Vagina (tissue), 2 donors: ENCODE data around the gene LMX1B. TPM values are rescaled to one million over a fixed set of nuclear protein-coding genes. Genes with fewer than 3 reads are reported as not detected.

Experiments used
- DNase-seq, 2 donors: peaks; one replicate each; pipeline ENCODE4 v3.0.0-alpha.2; 2017; ENCODE audit errors: extremely low spot score in 2 of 2
- H3K27ac ChIP-seq: fragments of 200-600 bp; sonication (generic); one replicate; pipeline ENCODE4 v1.5.1; 2019
- H3K27me3 ChIP-seq: fragments of 200-600 bp; sonication (generic); one replicate; pipeline ENCODE4 v1.5.1; 2019
- H3K36me3 ChIP-seq, 2 donors: fragments of 200-600 bp; sonication (generic); one replicate each; pipeline ENCODE4 v1.5.1; 2017 to 2019
- H3K4me1 ChIP-seq: fragments of 200-600 bp; sonication (generic); one replicate; pipeline ENCODE4 v1.5.1; 2019
- H3K4me3 ChIP-seq, 2 donors: fragments of 200-600 bp; sonication (generic); 1 replicate in 1 of 2; 2 replicates in 1 of 2; pipeline ENCODE4 v1.5.1; 2016 to 2019
- H3K9me3 ChIP-seq: fragments of 200-600 bp; sonication (generic); one replicate; pipeline ENCODE4 v1.5.1; 2019
- CTCF ChIP-seq, 3 experiments: fragments of 450-650 bp in 2 of 3; fragments of 200-600 bp in 1 of 3; sonication (generic) in 1 of 3; IDR thresholded peaks; one replicate each; pipeline ENCODE4 v1.5.1; 2017 to 2019; ENCODE audit warnings: antibody characterized with exemption in 3 of 3, mild to moderate bottlenecking in 2 of 3, moderate library complexity in 2 of 3
- POLR2A ChIP-seq, 2 donors: fragments of 450-650 bp; IDR thresholded peaks; one replicate each; pipeline ENCODE4 v1.6.1; 2017; ENCODE audit warnings: antibody characterized with exemption in 2 of 2, mild to moderate bottlenecking in 2 of 2, moderate library complexity in 2 of 2
- POLR2AphosphoS5 ChIP-seq, 2 donors: sonication (generic); formaldehyde crosslinking; IDR thresholded peaks; one replicate each; pipeline ENCODE4 v1.9.0; 2017; ENCODE audit warnings: antibody characterized with exemption in 2 of 2, mild to moderate bottlenecking in 2 of 2, low read depth in 1 of 2; ENCODE audit not compliant: insufficient read depth in 1 of 2
- intact Hi-C: fragments of 100-400 bp; cut with DNase I; formaldehyde crosslinking; loops from one replicate; pipeline ENCODE4 v1.15.1; 2023
- total RNA-seq: library from RNA; depleted of rRNA; stranded (reverse); fragments of >200 nt; gene quantifications from one replicate; pipeline ENCODE4 v1.2.3, GENCODE V29; 2016

LMX1B gene
- total RNA-seq, 1 donor from 2014 or later, result not detected

- no peak overlapping the region for H3K4me3 ChIP-seq
- H3K36me3 ChIP-seq, result no peaks in the 10 kb centered on the region
- intact Hi-C loops, result no loop called here
- no peaks in the 10 kb centered on the region for H3K27me3 ChIP-seq
- no peaks in the 10 kb centered on the region for H3K4me1 ChIP-seq
- H3K27ac ChIP-seq, result no peak overlapping the region
- H3K9me3 ChIP-seq, result no peaks in the 10 kb centered on the region
- no peak for TF ChIP-seq CTCF (IDR thresholded peaks at IDR 0.05)
- DNase-seq, result no peak
Measured at GRCh38 chr9:126733005-126733404, 119.3 kb downstream of the LMX1B start.

DNA sequence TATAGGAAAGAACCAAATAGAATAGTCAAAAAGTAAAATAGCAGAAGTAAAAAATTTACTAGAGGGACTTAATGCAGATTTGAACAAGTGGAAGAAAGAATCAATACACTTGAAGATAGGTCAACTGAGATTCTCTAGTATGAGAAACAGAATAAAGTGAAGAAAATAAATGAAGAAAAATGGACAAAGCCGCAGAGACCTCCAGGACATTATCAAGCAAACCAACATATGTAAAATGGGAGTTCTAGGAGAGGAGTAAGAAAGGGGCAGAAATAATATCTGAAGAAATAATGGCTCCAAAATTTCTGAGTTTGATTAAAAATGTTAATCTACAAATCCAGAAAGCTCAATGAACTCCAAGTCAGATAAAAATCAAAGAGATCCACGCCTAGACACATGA lies 121.1 kb downstream of the LMX1B start:
- Histone ChIP-seq H3K27ac (no peak overlapping the region), H3K9me3 (no peaks in the 10 kb centered on the region), H3K4me1 (no peaks in the 10 kb centered on the region), H3K4me3 (no peak overlapping the region), H3K36me3 (no peaks in the 10 kb centered on the region), H3K27me3 (no peaks in the 10 kb centered on the region)
- no peak for DNase-seq
- TF ChIP-seq CTCF (IDR thresholded peaks at IDR 0.05), result no peak
- no peak for TF ChIP-seq POLR2AphosphoS5 (IDR thresholded peaks at IDR 0.05; ENCODE audit: insufficient read depth in 1 of 2, low read depth in 1 of 2)
- no peak for TF ChIP-seq POLR2A (IDR thresholded peaks at IDR 0.05)
- intact Hi-C loops, result no loop called here

GRCh38 chr9:126735482-126735881 lies 121.8 kb downstream of the LMX1B start:
- no peak for TF ChIP-seq POLR2AphosphoS5 (IDR thresholded peaks at IDR 0.05; ENCODE audit: insufficient read depth in 1 of 2, low read depth in 1 of 2)
- no peak for TF ChIP-seq POLR2A (IDR thresholded peaks at IDR 0.05)
- TF ChIP-seq CTCF (IDR thresholded peaks at IDR 0.05), result no peak
- no peak overlapping the region for H3K27ac ChIP-seq

GRCh38 chr9:126738553-126738952 lies 124.8 kb downstream of the LMX1B start:
- H3K36me3 ChIP-seq, result no peaks in the 10 kb centered on the region
- H3K4me3 ChIP-seq, result no peak overlapping the region
- H3K27ac ChIP-seq, result no peak overlapping the region
- TF ChIP-seq CTCF (IDR thresholded peaks at IDR 0.05) (no peak), POLR2AphosphoS5 (IDR thresholded peaks at IDR 0.05; ENCODE audit: insufficient read depth in 1 of 2, low read depth in 1 of 2) (no peak), POLR2A (IDR thresholded peaks at IDR 0.05) (no peak)
- no peaks in the 10 kb centered on the region for H3K4me1 ChIP-seq
- H3K9me3 ChIP-seq, result no peaks in the 10 kb centered on the region
- DNase-seq, result no peak
- H3K27me3 ChIP-seq, result no peaks in the 10 kb centered on the region
- intact Hi-C loops, result no loop called here

More at GRCh38 chr9:126735482-126735881, 121.8 kb downstream of the LMX1B start:
- H3K4me1 ChIP-seq, result no peaks in the 10 kb centered on the region
- DNase-seq, result no peak
- intact Hi-C loops, result no loop called here
- no peaks in the 10 kb centered on the region for H3K27me3 ChIP-seq
- H3K9me3 ChIP-seq, result no peaks in the 10 kb centered on the region
- H3K36me3 ChIP-seq, result no peaks in the 10 kb centered on the region
- H3K4me3 ChIP-seq, result no peak overlapping the region

GRCh38 chr9:126743041-126743440 lies 129.3 kb downstream of the LMX1B start:
- Histone ChIP-seq H3K4me1 (no peaks in the 10 kb centered on the region), H3K4me3 (no peak overlapping the region), H3K36me3 (no peaks in the 10 kb centered on the region), H3K27me3 (no peaks in the 10 kb centered on the region), H3K27ac (no peak overlapping the region), H3K9me3 (no peaks in the 10 kb centered on the region)
- no peak for TF ChIP-seq CTCF (IDR thresholded peaks at IDR 0.05)
- intact Hi-C loops, result no loop called here
- DNase-seq, result no peak
